Measurements from ENCODE around the gene TRMT11. TPM values are rescaled to one million over a fixed set of nuclear protein-coding genes. Genes with fewer than 3 reads are reported as not detected.

The TRMT11 gene
- polyA plus RNA-seq, 1 of the 3 experiments (the other 2 are of a cell fraction) = 15.0 TPM

- Histone ChIP-seq H3K27me3 (ENCODE audit: insufficient read depth) (no peaks in the 10 kb centered on the region), H2AFZ (ENCODE audit: low read depth) (no peak overlapping the region), H3K4me3 (ENCODE audit: low read depth in 2 of 2, low read length in 1 of 2) (no peak overlapping the region), H4K20me1 (ENCODE audit: insufficient read depth) (no peaks in the 10 kb centered on the region), H3F3A (replicated peaks; ENCODE audit: insufficient read depth) (no peaks in the 10 kb centered on the region), H3K36me3 (replicated peaks in 1 of 2; ENCODE audit: control insufficient read depth in 1 of 2, insufficient read depth in 2 of 2, low read length in 1 of 2) (peaks cover 2 to 3% of the 10 kb centered on the region in 2 experiments), H3K79me2 (ENCODE audit: insufficient read depth) (no peaks in the 10 kb centered on the region), H3K9me3 (no peaks in the 10 kb centered on the region), H3K9ac (no peak overlapping the region), H3K9me2 (no peaks in the 10 kb centered on the region), H3K4me2 (no peak overlapping the region), H3K27ac (ENCODE audit: low read depth in 2 of 2, low read length in 1 of 2) (no peak overlapping the region), H3K4me1 (ENCODE audit: control insufficient read depth in 1 of 2, insufficient read depth in 2 of 2, low read depth in 1 of 2, low read length in 1 of 2) (no peaks in the 10 kb centered on the region; a peak in 1 of 4 replicates)
- ChIA-PET POLR2A (no interaction called here), CTCF (interaction anchor here (0.6 kb wide), 1 partner anchor 291 kb away, joined by 3 read pairs; no protein-coding TSS in a partner anchor)
- DNase-seq = no peak
- WGBS (ENCODE audit: low lambda C conversion rate) = 92% methylated on average over 1 of the region's 1 CpG
- TF ChIP-seq RCOR1 (IDR thresholded peaks at IDR 0.05; ENCODE audit: low read length) (no peak), MAX (IDR thresholded peaks at IDR 0.05; ENCODE audit: low read depth) (no peak), SIN3A (IDR thresholded peaks at IDR 0.05; ENCODE audit: borderline replicate concordance, low read depth, low read length) (no peak), SMC3 (IDR thresholded peaks at IDR 0.05; ENCODE audit: low read depth, low read length) (no peak), USF1 (IDR thresholded peaks at IDR 0.05; ENCODE audit: borderline replicate concordance, low read depth) (no peak), EZH2phosphoT487 (IDR thresholded peaks at IDR 0.05; ENCODE audit: borderline replicate concordance, low read depth) (no peak), EP300 (IDR thresholded peaks at IDR 0.05; ENCODE audit: borderline replicate concordance in 1 of 2, low read depth in 1 of 2, low read length in 1 of 2) (no peak), YY1 (IDR thresholded peaks at IDR 0.05; ENCODE audit: low read depth) (no peak)
Observed at GRCh38 chr6:126083875-126084274, 97.5 kb downstream of the TRMT11 start.

DNA sequence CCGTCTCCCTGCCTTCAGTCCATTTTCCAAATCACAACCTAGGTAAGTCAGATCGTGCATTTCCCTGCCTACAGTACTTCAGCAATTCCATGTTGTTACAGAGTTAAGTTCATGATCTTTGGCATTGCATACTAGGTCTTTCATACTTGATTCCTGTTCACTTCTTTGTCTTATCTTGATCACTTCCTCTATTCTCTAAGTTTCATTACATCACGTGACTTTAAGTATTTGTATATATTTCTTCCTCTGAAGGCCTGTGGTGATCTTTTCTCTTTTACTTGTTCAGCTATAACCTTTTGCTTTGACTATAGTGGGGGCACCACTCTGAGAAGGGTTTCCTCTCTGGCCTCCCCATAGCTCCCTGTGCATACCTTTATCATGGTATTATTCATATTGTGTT, 100.2 kb downstream of the TRMT11 start:
- H3K9ac ChIP-seq = no peak overlapping the region
- no peaks in the 10 kb centered on the region for H3K9me2 ChIP-seq
- no peak overlapping the region for H3K4me2 ChIP-seq
- no peak overlapping the region for H3K27ac ChIP-seq (ENCODE audit: low read depth in 2 of 2, low read length in 1 of 2)
- ChIA-PET POLR2A (no interaction called here), CTCF (no interaction called here)
- H3F3A ChIP-seq (replicated peaks; ENCODE audit: insufficient read depth) = no peaks in the 10 kb centered on the region
- H2AFZ ChIP-seq (ENCODE audit: low read depth) = no peak overlapping the region
- no peaks in the 10 kb centered on the region for H3K4me1 ChIP-seq (ENCODE audit: control insufficient read depth in 1 of 2, insufficient read depth in 2 of 2, low read depth in 1 of 2, low read length in 1 of 2)
- no peaks in the 10 kb centered on the region for H3K27me3 ChIP-seq (ENCODE audit: insufficient read depth)
- no peaks in the 10 kb centered on the region for H3K9me3 ChIP-seq
- peaks cover 2 to 3% of the 10 kb centered on the region in 2 experiments for H3K36me3 ChIP-seq (replicated peaks in 1 of 2; ENCODE audit: control insufficient read depth in 1 of 2, insufficient read depth in 2 of 2, low read length in 1 of 2)
- 92% methylated on average over 3 of the region's 3 CpGs for WGBS (ENCODE audit: low lambda C conversion rate)
- H4K20me1 ChIP-seq (ENCODE audit: insufficient read depth) = no peaks in the 10 kb centered on the region
- H3K79me2 ChIP-seq (ENCODE audit: insufficient read depth) = no peaks in the 10 kb centered on the region
- H3K4me3 ChIP-seq (ENCODE audit: low read depth in 2 of 2, low read length in 1 of 2) = no peak overlapping the region
- TF ChIP-seq MXI1 (IDR thresholded peaks at IDR 0.05; ENCODE audit: low read depth, low read length) = no peak
- no peak for TF ChIP-seq FOSL2 (IDR thresholded peaks at IDR 0.05; ENCODE audit: borderline replicate concordance, low read depth)
- TF ChIP-seq CHD2 (IDR thresholded peaks at IDR 0.05; ENCODE audit: low read length, partially characterized antibody) = no peak
- TF ChIP-seq RCOR1 (IDR thresholded peaks at IDR 0.05; ENCODE audit: low read length) = no peak
- TF ChIP-seq FOXJ3 (CRISPR knock-in tag; IDR thresholded peaks at IDR 0.05) = no peak
- TF ChIP-seq TEAD4 (IDR thresholded peaks at IDR 0.05; ENCODE audit: borderline replicate concordance, insufficient read depth) = no peak
- TF ChIP-seq NFIC (IDR thresholded peaks at IDR 0.05; ENCODE audit: borderline replicate concordance) = no peak
- TF ChIP-seq, protein P1, sequence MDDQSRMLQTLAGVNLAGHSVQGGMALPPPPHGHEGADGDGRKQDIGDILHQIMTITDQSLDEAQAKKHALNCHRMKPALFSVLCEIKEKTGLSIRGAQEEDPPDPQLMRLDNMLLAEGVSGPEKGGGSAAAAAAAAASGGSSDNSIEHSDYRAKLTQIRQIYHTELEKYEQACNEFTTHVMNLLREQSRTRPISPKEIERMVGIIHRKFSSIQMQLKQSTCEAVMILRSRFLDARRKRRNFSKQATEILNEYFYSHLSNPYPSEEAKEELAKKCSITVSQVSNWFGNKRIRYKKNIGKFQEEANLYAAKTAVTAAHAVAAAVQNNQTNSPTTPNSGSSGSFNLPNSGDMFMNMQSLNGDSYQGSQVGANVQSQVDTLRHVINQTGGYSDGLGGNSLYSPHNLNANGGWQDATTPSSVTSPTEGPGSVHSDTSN (IDR thresholded peaks at IDR 0.05) = no peak
- TF ChIP-seq RFX5 (IDR thresholded peaks at IDR 0.05; ENCODE audit: low read length) = no peak
- TF ChIP-seq NRF1 (IDR thresholded peaks at IDR 0.05; ENCODE audit: low read depth, low read length) = no peak
- TF ChIP-seq POLR2AphosphoS5 (IDR thresholded peaks at IDR 0.05; ENCODE audit: low read depth, low read length) = no peak
- TF ChIP-seq ELF1 (IDR thresholded peaks at IDR 0.05) = no peak
- TF ChIP-seq RXRA (IDR thresholded peaks at IDR 0.05; ENCODE audit: borderline replicate concordance, low read depth) = no peak
- no peak for TF ChIP-seq RAD21 (IDR thresholded peaks at IDR 0.05; ENCODE audit: low read length)
- TF ChIP-seq SMC3 (IDR thresholded peaks at IDR 0.05; ENCODE audit: low read depth, low read length) = no peak
- TF ChIP-seq, protein P2, sequence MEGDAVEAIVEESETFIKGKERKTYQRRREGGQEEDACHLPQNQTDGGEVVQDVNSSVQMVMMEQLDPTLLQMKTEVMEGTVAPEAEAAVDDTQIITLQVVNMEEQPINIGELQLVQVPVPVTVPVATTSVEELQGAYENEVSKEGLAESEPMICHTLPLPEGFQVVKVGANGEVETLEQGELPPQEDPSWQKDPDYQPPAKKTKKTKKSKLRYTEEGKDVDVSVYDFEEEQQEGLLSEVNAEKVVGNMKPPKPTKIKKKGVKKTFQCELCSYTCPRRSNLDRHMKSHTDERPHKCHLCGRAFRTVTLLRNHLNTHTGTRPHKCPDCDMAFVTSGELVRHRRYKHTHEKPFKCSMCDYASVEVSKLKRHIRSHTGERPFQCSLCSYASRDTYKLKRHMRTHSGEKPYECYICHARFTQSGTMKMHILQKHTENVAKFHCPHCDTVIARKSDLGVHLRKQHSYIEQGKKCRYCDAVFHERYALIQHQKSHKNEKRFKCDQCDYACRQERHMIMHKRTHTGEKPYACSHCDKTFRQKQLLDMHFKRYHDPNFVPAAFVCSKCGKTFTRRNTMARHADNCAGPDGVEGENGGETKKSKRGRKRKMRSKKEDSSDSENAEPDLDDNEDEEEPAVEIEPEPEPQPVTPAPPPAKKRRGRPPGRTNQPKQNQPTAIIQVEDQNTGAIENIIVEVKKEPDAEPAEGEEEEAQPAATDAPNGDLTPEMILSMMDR (IDR thresholded peaks at IDR 0.05) = no peak
- TF ChIP-seq TAF1 (IDR thresholded peaks at IDR 0.05; ENCODE audit: borderline replicate concordance, low read depth, low read length) = no peak
- no peak for TF ChIP-seq TCF12 (IDR thresholded peaks at IDR 0.05)
- no peak for DNase-seq
